K562 (cell line): Measurements from ENCODE around the gene GDF11. TPM values are rescaled to one million over a fixed set of nuclear protein-coding genes. Genes with fewer than 3 reads are reported as not detected.

Experiments used
- ATAC-seq: fragments of 200-7000 bp; cut with Tn5 transposase; 3 replicates; pipeline ENCODE4 v1.9.1; 2020; ENCODE audit warnings: moderate library complexity
- BruUV-seq: library from RNA; stranded (reverse); fragments of 400-500 nt; replicated peaks from 2 replicates; lab custom pipeline; 2021; lab: Mats Ljungman, UMichigan
- CTCF ChIA-PET: fragments of 300-600 bp; formaldehyde crosslinking; extraction: SDS; loops from one replicate; lab custom pipeline; 2021; ENCODE audit warnings: low intra/inter-chr PET ratio; lab: Yijun Ruan, JAX
- POLR2A ChIA-PET: fragments of 300-600, 350-650 bp; sonication (Branson Sonifier 250); formaldehyde crosslinking; extraction: SDS; loops from one replicate; lab custom pipeline; 2021; ENCODE audit warnings: antibody characterized with exemption, inconsistent platforms; lab: Yijun Ruan, JAX
- DNase-seq, 4 experiments: peaks; one replicate each; pipeline versions ENCODE4 v3.0.0 to v3.0.0-alpha.2; 2011 to 2018; ENCODE audit warnings: low spot score in 3 of 4, mixed read lengths in 3 of 4; ENCODE audit errors: extremely low read depth in 1 of 4
- FAIRE-seq: peaks from 2 replicates; lab custom pipeline; 2011; peaks lifted over from hg19 to GRCh38; lab: Jason Lieb, UNC
- H2AFZ ChIP-seq: 2 replicates; pipeline ENCODE4 v1.6.0; 2011; ENCODE audit warnings: low read depth, low read length, control low read depth, inconsistent platforms
- H3K27ac ChIP-seq: fragments of 200-600 bp; 3 replicates; pipeline ENCODE4 v1.8.0; 2011; ENCODE audit warnings: low read depth, mild to moderate bottlenecking, control low read depth, inconsistent platforms, low read length, moderate library complexity, mixed read lengths; ENCODE audit errors: extremely low read depth
- H3K27me3 ChIP-seq, 2 experiments: fragments of 300-600 bp in 1 of 2; 2 replicates in 1 of 2; 3 replicates in 1 of 2; pipeline versions ENCODE4 v1.6.0 to v1.8.0; 2011; ENCODE audit warnings: inconsistent platforms in 2 of 2, low read length in 2 of 2, mild to moderate bottlenecking in 1 of 2, mixed read lengths in 1 of 2, moderate library complexity in 1 of 2; ENCODE audit not compliant: control insufficient read depth in 2 of 2, insufficient read depth in 2 of 2
- H3K36me3 ChIP-seq: fragments of 300-600 bp; 3 replicates; pipeline ENCODE4 v1.8.0; 2011; ENCODE audit warnings: mild to moderate bottlenecking, low read length, inconsistent platforms; ENCODE audit not compliant: control insufficient read depth, insufficient read depth
- H3K4me1 ChIP-seq, 2 experiments: fragments of 200-600 bp in 1 of 2; replicated peaks in 1 of 2; 2 replicates in 1 of 2; 3 replicates in 1 of 2; pipeline versions ENCODE4 v1.5.1 to v1.8.0; 2011; ENCODE audit warnings: inconsistent platforms in 2 of 2, low read length in 2 of 2, mild to moderate bottlenecking in 1 of 2, mixed read lengths in 1 of 2, moderate library complexity in 1 of 2; ENCODE audit not compliant: control insufficient read depth in 2 of 2, insufficient read depth in 2 of 2
- H3K4me2 ChIP-seq: 2 replicates; pipeline ENCODE4 v1.6.1; 2011; ENCODE audit warnings: low read length, control low read depth, inconsistent platforms, mixed read lengths; ENCODE audit not compliant: insufficient read depth
- H3K4me3 ChIP-seq: fragments of 200-600 bp; sonication (generic), shearing (Covaris generic); 2 replicates; pipeline ENCODE4 v1.5.1; 2016; ENCODE audit warnings: control low read depth, inconsistent platforms
- H3K79me2 ChIP-seq: fragments of 200-600 bp; 3 replicates; pipeline ENCODE4 v1.8.0; 2011; ENCODE audit warnings: low read length, inconsistent platforms; ENCODE audit not compliant: control insufficient read depth, insufficient read depth
- H3K9ac ChIP-seq, 2 experiments: 2 replicates each; pipeline versions ENCODE4 v1.6.0 to v1.6.1; 2011; ENCODE audit warnings: low read depth in 2 of 2, low read length in 2 of 2, control low read depth in 1 of 2, inconsistent platforms in 1 of 2, mild to moderate bottlenecking in 1 of 2, mixed read lengths in 1 of 2; ENCODE audit not compliant: insufficient read depth in 1 of 2
- H3K9me1 ChIP-seq: one replicate; pipeline ENCODE4 v1.6.0; 2011; ENCODE audit warnings: inconsistent platforms, mild to moderate bottlenecking, low read length, moderate library complexity; ENCODE audit not compliant: control insufficient read depth, insufficient read depth
- H3K9me3 ChIP-seq: replicated peaks from 2 replicates; pipeline ENCODE4 v1.5.1; 2011; ENCODE audit warnings: low read depth, low read length, inconsistent platforms; ENCODE audit not compliant: control insufficient read depth, insufficient read depth
- H4K20me1 ChIP-seq: replicated peaks from 2 replicates; pipeline ENCODE4 v1.6.1; 2011; ENCODE audit warnings: low read length, inconsistent platforms, mixed read lengths; ENCODE audit not compliant: control insufficient read depth, insufficient read depth
- AFF4 ChIP-seq: sonication (generic); formaldehyde crosslinking; IDR thresholded peaks from 2 replicates; pipeline ENCODE4 v1.8.0; 2023; ENCODE audit warnings: mild to moderate bottlenecking, missing genetic modification reagents
- DACH1 ChIP-seq: fragments of 450-650 bp; IDR thresholded peaks from 2 replicates; pipeline ENCODE4 v1.6.1; 2018; ENCODE audit not compliant: partially characterized antibody
- NCOA4 ChIP-seq: fragments of 450-650 bp; IDR thresholded peaks from 2 replicates; pipeline ENCODE4 v1.6.1; 2018; ENCODE audit warnings: mild to moderate bottlenecking; ENCODE audit not compliant: partially characterized antibody
- RHOXF2B ChIP-seq: fragments of 250-450 bp; sonication (Bioruptor Pico); conservative IDR thresholded peaks from 2 replicates; pipeline ENCODE4 v1.5.1; 2021
- WGBS: fragments of 100-300 bp; shearing (Covaris generic); methylation state at CpG from one replicate; pipeline ENCODE4 v1.1.6; 2016; ENCODE audit warnings: low coverage, mixed read lengths; ENCODE audit not compliant: insufficient coverage; ENCODE audit errors: missing lambda C conversion rate; 5-methylcytosine and 5-hydroxymethylcytosine counted together
- in situ Hi-C: fragments of 300-500 bp; cut with MboI; formaldehyde crosslinking; loops from 4 replicates; pipeline ENCODE4 v1.15.0; 2018; ENCODE audit warnings: inconsistent platforms, mixed read lengths
- intact Hi-C: fragments of 100-400 bp; cut with micrococcal nuclease; formaldehyde crosslinking; loops from 2 replicates; pipeline ENCODE4 v1.14.2; 2022
- polyA plus RNA-seq, 8 experiments: library from polyadenylated mRNA; depleted of rRNA in 4 of 8; stranded (reverse) in 5 of 8; unstranded in 3 of 8; fragments of >200 nt; fragmentation: Nextera tagmentation in 2 of 8; fragmentation: Illumina TruSeq in 1 of 8; extraction: Ambion mirVana in 2 of 8; extraction: Trizol in 1 of 8; gene quantifications; 2 replicates each; pipeline versions ENCODE4 v1.2.1 to v1.2.3, GENCODE V29; 2011 to 2014; ENCODE audit warnings: inconsistent platforms in 1 of 8, missing spikeins in 1 of 8
- total RNA-seq, 7 experiments: library from RNA; depleted of rRNA in 6 of 7; stranded (reverse); fragments of >200 nt in 6 of 7; fragmentation: Illumina TruSeq in 2 of 7; extraction: Trizol in 2 of 7; gene quantifications; 2 replicates each; pipeline versions ENCODE4 v1.2.1 to v1.2.3, GENCODE V29; 2011 to 2021; ENCODE audit warnings: low replicate concordance in 1 of 7

GDF11 gene
- total and polyA plus RNA-seq, 9 of the 15 experiments (the other 6 are each of a cell fraction or from before 2014, with no cell fraction given): 1.4 to 15.7 (median 4.8) TPM

- BruUV-seq: no TSS peak
- Histone ChIP-seq H4K20me1 (no peaks in the 10 kb centered on the region; the same call in 1 of the 2 replicates), H2AFZ (no peak overlapping the region), H3K9ac (no peak overlapping the region; a peak in 1 of 4 replicates), H3K4me1 (peaks cover 0 to 22% of the 10 kb centered on the region in 2 experiments; a peak in 3 of 5 replicates), H3K36me3 (no peaks in the 10 kb centered on the region), H3K27me3 (peaks cover 20 to 65% of the 10 kb centered on the region in 2 experiments; a peak in 4 of 5 replicates), H3K9me3 (no peaks in the 10 kb centered on the region), H3K79me2 (no peaks in the 10 kb centered on the region), H3K9me1 (peaks cover 5% of the 10 kb centered on the region), H3K4me2 (no peak overlapping the region), H3K27ac (no peak overlapping the region), H3K4me3 (no peak overlapping the region)
- in situ Hi-C loops (no loop called here), intact Hi-C loops (no loop called here)
- WGBS: 5% methylated on average over 16 of the region's 16 CpGs
- CTCF ChIA-PET: no interaction called here
- FAIRE-seq: no peak
- DNase-seq: no peak
- TF ChIP-seq AFF4 (CRISPR knock-in tag) (no peak), RHOXF2B (CRISPR knock-in tag) (no peak), NCOA4 (no peak), DACH1 (no peak)
- ATAC-seq: no peak
- POLR2A ChIA-PET: interaction anchor here (1.1 to 1.5 kb wide), 2 partner anchors 9 to 17 kb away, joined by 3 to 6 read pairs; a partner anchor contains a TSS
Observed at GRCh38 chr12:55698241-55698955, 44.5 kb upstream of the GDF11 start.
